CD14-positive monocyte (primary cell): ENCODE data around the gene C7orf25. TPM values are rescaled to one million over a fixed set of nuclear protein-coding genes. Genes with fewer than 3 reads are reported as not detected.
"Not testable (repeated sequence)": the region's sequence is repeated elsewhere in the genome, so short reads cannot be mapped to it uniquely, and the experiment has no call there.

Experiments
- DNase-seq, 3 donors: peaks; one replicate each; pipeline ENCODE4 v3.0.0-alpha.2; 2011 to 2022
- H2AFZ ChIP-seq: 2 replicates; pipeline ENCODE4 v1.6.0; 2012; ENCODE audit warnings: mild to moderate bottlenecking, low read depth, low read length, inconsistent platforms; ENCODE audit not compliant: insufficient read depth, poor library complexity, severe bottlenecking
- H3K27ac ChIP-seq, 2 donors: 1 replicate in 1 of 2; 2 replicates in 1 of 2; pipeline ENCODE4 v1.5.1; 2012 to 2013; ENCODE audit warnings: low read length in 2 of 2, control low read depth in 1 of 2, inconsistent platforms in 1 of 2, low read depth in 1 of 2, mild to moderate bottlenecking in 1 of 2
- H3K27me3 ChIP-seq, 2 donors: one replicate each; pipeline versions ENCODE4 v1.6.0 to v1.6.1; 2011 to 2013; ENCODE audit warnings: low read length in 2 of 2; ENCODE audit not compliant: control insufficient read depth in 2 of 2, insufficient read depth in 2 of 2
- H3K36me3 ChIP-seq, 2 donors: replicated peaks in 1 of 2; 1 replicate in 1 of 2; 2 replicates in 1 of 2; pipeline versions ENCODE4 v1.5.1 to v1.6.1; 2012 to 2013; ENCODE audit warnings: low read length in 2 of 2, control low read depth in 1 of 2, inconsistent platforms in 1 of 2, mild to moderate bottlenecking in 1 of 2; ENCODE audit not compliant: insufficient read depth in 2 of 2, control insufficient read depth in 1 of 2
- H3K4me1 ChIP-seq, 2 donors: 1 replicate in 1 of 2; 2 replicates in 1 of 2; pipeline versions ENCODE4 v1.5.1 to v1.6.1; 2012 to 2013; ENCODE audit warnings: low read length in 2 of 2, control low read depth in 1 of 2, inconsistent platforms in 1 of 2, mild to moderate bottlenecking in 1 of 2, moderate library complexity in 1 of 2; ENCODE audit not compliant: insufficient read depth in 2 of 2, control insufficient read depth in 1 of 2
- H3K4me2 ChIP-seq: replicated peaks from 2 replicates; pipeline ENCODE3; 2012; ENCODE audit warnings: low read length, moderate library complexity, mild to moderate bottlenecking; ENCODE audit not compliant: poor library complexity, severe bottlenecking; ENCODE audit errors: extremely low read depth
- H3K4me3 ChIP-seq, 3 experiments: fragments of 200-600 bp in 1 of 3; sonication (generic) in 1 of 3; replicated peaks in 1 of 3; 1 replicate in 2 of 3; 2 replicates in 1 of 3; pipeline ENCODE4 v1.5.1; 2011 to 2013; ENCODE audit warnings: low read length in 3 of 3, mild to moderate bottlenecking in 3 of 3, control low read depth in 2 of 3, low read depth in 2 of 3, inconsistent platforms in 1 of 3, moderate library complexity in 1 of 3
- H3K79me2 ChIP-seq: 2 replicates; pipeline ENCODE4 v1.6.0; 2012; ENCODE audit warnings: mild to moderate bottlenecking, control low read depth, inconsistent platforms, low read length, moderate library complexity; ENCODE audit not compliant: insufficient read depth
- H3K9ac ChIP-seq: 2 replicates; pipeline ENCODE4 v1.6.0; 2017; ENCODE audit warnings: low read length, mild to moderate bottlenecking; ENCODE audit not compliant: insufficient read depth, poor library complexity, severe bottlenecking
- H3K9me3 ChIP-seq, 2 donors: replicated peaks in 1 of 2; 1 replicate in 1 of 2; 2 replicates in 1 of 2; pipeline versions ENCODE4 v1.5.1 to v1.6.1; 2012 to 2013; ENCODE audit warnings: low read length in 2 of 2, control low read depth in 1 of 2; ENCODE audit not compliant: control insufficient read depth in 1 of 2, insufficient read depth in 1 of 2
- H4K20me1 ChIP-seq: 2 replicates; pipeline ENCODE4 v1.6.0; 2012; ENCODE audit warnings: mild to moderate bottlenecking, low read length, control low read depth, moderate library complexity; ENCODE audit not compliant: insufficient read depth
- H3K27ac Mint-ChIP-seq, 7 donors: one replicate each; pipeline ENCODE4 v1.8.0; 2020; ENCODE audit warnings: mild to moderate bottlenecking in 7 of 7, mixed read lengths in 7 of 7, moderate library complexity in 6 of 7, inconsistent platforms in 2 of 7
- H3K27me3 Mint-ChIP-seq, 3 donors: one replicate each; pipeline ENCODE4 v1.8.0; 2021 to 2022; ENCODE audit warnings: low read depth in 3 of 3, mild to moderate bottlenecking in 3 of 3, mixed read lengths in 3 of 3, moderate library complexity in 3 of 3, inconsistent platforms in 1 of 3
- H3K36me3 Mint-ChIP-seq, 2 donors: one replicate each; pipeline ENCODE4 v1.8.0; 2020; ENCODE audit warnings: mixed read lengths in 2 of 2, inconsistent platforms in 1 of 2, mild to moderate bottlenecking in 1 of 2
- H3K4me1 Mint-ChIP-seq: one replicate; pipeline ENCODE4 v1.8.0; 2020; ENCODE audit warnings: mild to moderate bottlenecking, mixed read lengths
- H3K4me3 Mint-ChIP-seq, 2 donors: one replicate each; pipeline ENCODE4 v1.8.0; 2020; ENCODE audit warnings: mild to moderate bottlenecking in 2 of 2, mixed read lengths in 2 of 2, moderate library complexity in 1 of 2
- H3K9me3 Mint-ChIP-seq, 7 donors: one replicate each; pipeline ENCODE4 v1.8.0; 2020 to 2022; ENCODE audit warnings: mixed read lengths in 7 of 7, mild to moderate bottlenecking in 6 of 7, moderate library complexity in 6 of 7, inconsistent platforms in 2 of 7
- CTCF ChIP-seq: fragments of 200-600 bp; IDR thresholded peaks from one replicate; pipeline ENCODE4 v1.8.0; 2022; ENCODE audit warnings: antibody characterized with exemption, mild to moderate bottlenecking
- WGBS: methylation state at CpG from one replicate; pipeline ENCODE4 v1.1.5; 2013; ENCODE audit warnings: missing lambda C conversion rate; ENCODE audit not compliant: insufficient coverage; 5-methylcytosine and 5-hydroxymethylcytosine counted together
- intact Hi-C, 2 donors: fragments of 100-400 bp; cut with micrococcal nuclease; formaldehyde crosslinking; loops; one replicate each; pipeline versions ENCODE4 v1.15.0 to v1.15.1; 2023
- polyA plus RNA-seq, 3 donors: library from polyadenylated mRNA; depleted of rRNA in 1 of 3; unstranded in 2 of 3; stranded (reverse) in 1 of 3; fragments of 300-500 nt in 2 of 3; fragments of >200 nt in 1 of 3; fragmentation: Illumina TruSeq in 2 of 3; gene quantifications; 1 replicate in 2 of 3; 2 replicates in 1 of 3; pipeline ENCODE4 v1.2.3, GENCODE V29; 2012 to 2021

C7orf25 gene
- polyA plus RNA-seq, 3 donors, result 0.96 to 2.6 (median 2.5) TPM

GRCh38 chr7:42886129-42886528 is 25.7 kb downstream of the C7orf25 start:
- WGBS, result no CpG with 5 or more reads among the region's 2 CpGs
- Histone ChIP-seq H3K4me3 (no peak overlapping the region), H3K79me2 (no peaks in the 10 kb centered on the region), H2AFZ (no peak overlapping the region), H3K27ac (no peak overlapping the region), H3K36me3 (no peaks in the 10 kb centered on the region), H3K4me2 (no peak overlapping the region), H3K27me3 (no peaks in the 10 kb centered on the region), H3K4me1 (peaks cover 29% of the 10 kb centered on the region in 2 donors), H4K20me1 (no peaks in the 10 kb centered on the region), H3K9me3 (no peaks in the 10 kb centered on the region), H3K9ac (no peak overlapping the region)
- Mint-ChIP-seq H3K4me1 (peaks cover 28% of the 10 kb centered on the region), H3K27me3 (peaks cover 0 to 4% (median 0%) of the 10 kb centered on the region in 3 donors), H3K27ac (peak overlapping the region in 1 of 7 donors; percentile 45), H3K4me3 (no peak overlapping the region), H3K9me3 (peaks cover 0 to 2% (median 0%) of the 10 kb centered on the region in 7 donors), H3K36me3 (no peaks in the 10 kb centered on the region)
- intact Hi-C loops, result no loop called here
- peak; percentile 41 for TF ChIP-seq CTCF
- no peak for DNase-seq

- intact Hi-C loops, H3K27ac Mint-ChIP-seq: not testable (repeated sequence)
- WGBS, result 94% methylated on average over 3 of the region's 8 CpGs
Observed at GRCh38 chr7:42885183-42885582, 26.7 kb downstream of the C7orf25 start.

More at GRCh38 chr7:42885183-42885582, 26.7 kb downstream of the C7orf25 start:
- not testable (repeated sequence) for H3K36me3 Mint-ChIP-seq, H3K4me3 Mint-ChIP-seq, H3K79me2 ChIP-seq, DNase-seq, H3K9ac ChIP-seq, H4K20me1 ChIP-seq, H3K9me3 ChIP-seq, H3K27ac ChIP-seq, H3K4me3 ChIP-seq, H3K4me2 ChIP-seq, H3K9me3 Mint-ChIP-seq, H3K36me3 ChIP-seq, H3K27me3 ChIP-seq, H2AFZ ChIP-seq, H3K27me3 Mint-ChIP-seq
- peaks cover 28% of the 10 kb centered on the region for H3K4me1 Mint-ChIP-seq
- peaks cover 29% of the 10 kb centered on the region in 2 donors for H3K4me1 ChIP-seq
